SK-N-SH treated with all-trans-retinoic acid at 6 μM for 48 hours (cell line): ENCODE data around the gene CD3G.

Source experiments
- ATAC-seq: fragments of 200-7000 bp; cut with Tn5 transposase; 3 replicates; pipeline ENCODE4 v1.9.1; 2020; ENCODE audit warnings: mild to moderate bottlenecking, moderate library complexity
- ARNTL ChIP-seq: fragments of 450-650 bp; formaldehyde crosslinking; IDR thresholded peaks from 2 replicates; pipeline ENCODE4 v1.5.0; 2020; ENCODE audit warnings: low read depth, mild to moderate bottlenecking, moderate library complexity, borderline replicate concordance
- BACH2 ChIP-seq: fragments of 250-450 bp; sonication (Bioruptor Pico); IDR thresholded peaks from 2 replicates; pipeline ENCODE4 v1.9.0; 2021; ENCODE audit warnings: mild to moderate bottlenecking, borderline replicate concordance
- CREB5 ChIP-seq: fragments of 250-450 bp; sonication (Bioruptor Pico); IDR thresholded peaks from 2 replicates; pipeline ENCODE4 v1.5.1; 2020; ENCODE audit warnings: low read depth, mild to moderate bottlenecking, moderate library complexity
- CSDC2 ChIP-seq: fragments of 250-450 bp; sonication (Bioruptor Pico); IDR thresholded peaks from 2 replicates; pipeline ENCODE4 v1.5.0; 2020; ENCODE audit warnings: mild to moderate bottlenecking, moderate library complexity
- CSRNP3 ChIP-seq: fragments of 250-450 bp; sonication (Bioruptor Pico); IDR thresholded peaks from 2 replicates; pipeline ENCODE4 v1.5.1; 2021; ENCODE audit warnings: mild to moderate bottlenecking, moderate library complexity
- ESRRG ChIP-seq: fragments of 250-450 bp; sonication (Bioruptor Pico); IDR thresholded peaks from 2 replicates; pipeline ENCODE4 v1.6.1; 2021; ENCODE audit warnings: mild to moderate bottlenecking
- GLIS3 ChIP-seq: fragments of 250-450 bp; sonication (Bioruptor Pico); IDR thresholded peaks from 2 replicates; pipeline ENCODE4 v1.5.0; 2020; ENCODE audit warnings: mild to moderate bottlenecking, moderate library complexity
- ISL1 ChIP-seq: fragments of 250-450 bp; sonication (Bioruptor Pico); IDR thresholded peaks from 2 replicates; pipeline ENCODE4 v2.1.2; 2022; ENCODE audit warnings: mild to moderate bottlenecking, moderate library complexity
- OSR1 ChIP-seq: fragments of 250-450 bp; sonication (Bioruptor Pico); IDR thresholded peaks from 2 replicates; pipeline ENCODE4 v1.8.0; 2022; ENCODE audit warnings: moderate library complexity, mild to moderate bottlenecking, inconsistent platforms
- PATZ1 ChIP-seq: fragments of 250-450 bp; sonication (Bioruptor Pico); IDR thresholded peaks from 2 replicates; pipeline ENCODE4 v1.8.0; 2020; ENCODE audit warnings: mild to moderate bottlenecking, moderate library complexity, borderline replicate concordance
- POU6F1 ChIP-seq: fragments of 250-450 bp; sonication (Bioruptor Pico); IDR thresholded peaks from 2 replicates; pipeline ENCODE4 v1.8.0; 2021; ENCODE audit warnings: low read depth, mild to moderate bottlenecking, moderate library complexity, borderline replicate concordance
- PPARA ChIP-seq: fragments of 250-450 bp; sonication (Bioruptor Pico); IDR thresholded peaks from 2 replicates; pipeline ENCODE4 v1.5.0; 2020; ENCODE audit warnings: mild to moderate bottlenecking, borderline replicate concordance
- RARB ChIP-seq: fragments of 250-450 bp; sonication (Bioruptor Pico); IDR thresholded peaks from 2 replicates; pipeline ENCODE4 v1.8.0; 2021; ENCODE audit warnings: mild to moderate bottlenecking, moderate library complexity
- SNAI2 ChIP-seq: fragments of 250-450 bp; sonication (Bioruptor Pico); IDR thresholded peaks from 2 replicates; pipeline ENCODE4 v1.5.0; 2020; ENCODE audit warnings: mild to moderate bottlenecking, moderate library complexity
- TCF4 ChIP-seq: fragments of 250-450 bp; sonication (Bioruptor Pico); IDR thresholded peaks from 2 replicates; pipeline ENCODE4 v1.8.0; 2021; ENCODE audit warnings: mild to moderate bottlenecking, moderate library complexity, borderline replicate concordance
- TOX ChIP-seq: fragments of 250-450 bp; sonication (Bioruptor Pico); IDR thresholded peaks from 2 replicates; pipeline ENCODE4 v1.8.0; 2021; ENCODE audit warnings: mild to moderate bottlenecking, moderate library complexity, borderline replicate concordance
- ZC3H10 ChIP-seq: fragments of 250-450 bp; sonication (Bioruptor Pico); IDR thresholded peaks from 2 replicates; pipeline ENCODE4 v1.5.1; 2021; ENCODE audit warnings: mild to moderate bottlenecking, moderate library complexity
- ZFP3 ChIP-seq: fragments of 250-450 bp; sonication (Bioruptor Pico); IDR thresholded peaks from 2 replicates; pipeline ENCODE4 v1.5.0; 2020; ENCODE audit warnings: mild to moderate bottlenecking, moderate library complexity
- ZFP30 ChIP-seq: fragments of 450-650 bp; formaldehyde crosslinking; IDR thresholded peaks from 2 replicates; pipeline ENCODE4 v1.5.0; 2022; ENCODE audit warnings: mild to moderate bottlenecking, moderate library complexity
- ZNF565 ChIP-seq: fragments of 450-650 bp; formaldehyde crosslinking; conservative IDR thresholded peaks from 2 replicates; pipeline ENCODE4 v1.5.0; 2020; ENCODE audit warnings: low read depth, mild to moderate bottlenecking, moderate library complexity
- ZNF70 ChIP-seq: fragments of 450-650 bp; formaldehyde crosslinking; IDR thresholded peaks from 2 replicates; pipeline ENCODE4 v1.5.0; 2020; ENCODE audit warnings: mild to moderate bottlenecking, moderate library complexity
- ZNF8 ChIP-seq: fragments of 450-650 bp; formaldehyde crosslinking; IDR thresholded peaks from 2 replicates; pipeline ENCODE4 v1.5.0; 2020; ENCODE audit warnings: mild to moderate bottlenecking, moderate library complexity

CD3G gene

GRCh38 chr11:118295815-118296454 lies 48.2 kb upstream of the CD3G start:
- ATAC-seq: no peak
- TF ChIP-seq ZC3H10: no peak
- TF ChIP-seq ISL1 (CRISPR knock-in tag): no peak
- TF ChIP-seq TCF4: no peak
- no peak for TF ChIP-seq ZNF8
- TF ChIP-seq ZFP3 (CRISPR knock-in tag): no peak
- no peak for TF ChIP-seq ARNTL (CRISPR knock-in tag)
- no peak for TF ChIP-seq CREB5
- no peak for TF ChIP-seq OSR1 (CRISPR knock-in tag)
- no peak for TF ChIP-seq BACH2
- no peak for TF ChIP-seq RARB (CRISPR knock-in tag)
- no peak for TF ChIP-seq ZNF70 (CRISPR knock-in tag)
- TF ChIP-seq ESRRG (CRISPR knock-in tag): no peak
- TF ChIP-seq ZFP30 (CRISPR knock-in tag): no peak
- no peak for TF ChIP-seq POU6F1
- no peak for TF ChIP-seq PPARA (CRISPR knock-in tag)
- TF ChIP-seq CSDC2: no peak
- TF ChIP-seq GLIS3 (CRISPR knock-in tag): no peak
- no peak for TF ChIP-seq CSRNP3 (CRISPR knock-in tag)
- no peak for TF ChIP-seq PATZ1 (CRISPR knock-in tag)
- TF ChIP-seq, all 23 proteins: peak for 0

GRCh38 chr11:118301600-118302195 lies 42.4 kb upstream of the CD3G start:
- no peak for ATAC-seq
- TF ChIP-seq ZNF8: no peak
- TF ChIP-seq SNAI2: no peak
- TF ChIP-seq ZFP3 (CRISPR knock-in tag): no peak
- no peak for TF ChIP-seq OSR1 (CRISPR knock-in tag)
- TF ChIP-seq ZNF565 (CRISPR knock-in tag): no peak
- no peak for TF ChIP-seq ARNTL (CRISPR knock-in tag)
- no peak for TF ChIP-seq CSDC2
- no peak for TF ChIP-seq BACH2
- TF ChIP-seq TOX (CRISPR knock-in tag): no peak
- TF ChIP-seq RARB (CRISPR knock-in tag): no peak
- no peak for TF ChIP-seq CREB5
- TF ChIP-seq PPARA (CRISPR knock-in tag): no peak
- TF ChIP-seq ZFP30 (CRISPR knock-in tag): no peak
- TF ChIP-seq PATZ1 (CRISPR knock-in tag): no peak
- no peak for TF ChIP-seq ESRRG (CRISPR knock-in tag)
- no peak for TF ChIP-seq ZC3H10
- no peak for TF ChIP-seq GLIS3 (CRISPR knock-in tag)
- TF ChIP-seq ISL1 (CRISPR knock-in tag): no peak
- TF ChIP-seq, all 23 proteins: peak for 0
